IMR-90 (cell line): ENCODE results near the gene LDHAL6B. TPM values are rescaled to one million over a fixed set of nuclear protein-coding genes. Genes with fewer than 3 reads are reported as not detected.
A peak's percentile ranks its signal among the peaks of the same experiment; 100 is the strongest.

ENCODE experiments used
- ATAC-seq: fragments of 200-7000 bp; cut with Tn5 transposase; 2 replicates; pipeline ENCODE4 v1.9.1; 2020; ENCODE audit warnings: low read depth, mild to moderate bottlenecking, moderate library complexity
- BruUV-seq: library from RNA; stranded (reverse); fragments of 400-500 nt; replicated peaks from 2 replicates; lab custom pipeline; 2021; lab: Mats Ljungman, UMichigan
- CTCF ChIA-PET: fragments of 300-600 bp; formaldehyde crosslinking; extraction: SDS; loops from one replicate; lab custom pipeline; 2021; ENCODE audit warnings: antibody characterized with exemption; lab: Yijun Ruan, JAX
- POLR2A ChIA-PET: fragments of 300-600 bp; sonication (Branson Sonifier 250); formaldehyde crosslinking; loops from one replicate; lab custom pipeline; 2022; ENCODE audit warnings: antibody characterized with exemption; ENCODE audit not compliant: unreplicated experiment; lab: Charles Lee
- DNase-seq: peaks from one replicate; pipeline ENCODE4 v3.0.0; 2013
- H2AFZ ChIP-seq: replicated peaks from 2 replicates; pipeline ENCODE3; 2013; ENCODE audit warnings: low read length, mild to moderate bottlenecking; ENCODE audit not compliant: poor library complexity
- H2AK5ac ChIP-seq: 2 replicates; pipeline ENCODE4 v1.6.1; 2013; ENCODE audit warnings: low read depth, low read length, inconsistent platforms
- H2AK9ac ChIP-seq: replicated peaks from 2 replicates; pipeline ENCODE3; 2013; ENCODE audit warnings: mild to moderate bottlenecking, low read depth, low read length, moderate library complexity; ENCODE audit not compliant: poor library complexity
- H2BK120ac ChIP-seq: 2 replicates; pipeline ENCODE4 v1.6.1; 2013; ENCODE audit warnings: low read depth, low read length, inconsistent platforms
- H2BK15ac ChIP-seq: 3 replicates; pipeline ENCODE4 v1.6.1; 2013; ENCODE audit warnings: low read depth, low read length, inconsistent platforms
- H2BK20ac ChIP-seq: 2 replicates; pipeline ENCODE4 v1.6.1; 2013; ENCODE audit warnings: low read depth, mild to moderate bottlenecking, inconsistent platforms, low read length, moderate library complexity
- H2BK5ac ChIP-seq: 2 replicates; pipeline ENCODE4 v1.6.1; 2013; ENCODE audit warnings: mild to moderate bottlenecking, low read depth, low read length, inconsistent platforms; ENCODE audit not compliant: poor library complexity, severe bottlenecking
- H3K14ac ChIP-seq: replicated peaks from 2 replicates; pipeline ENCODE4 v1.6.1; 2013; ENCODE audit warnings: low read depth, low read length, inconsistent platforms
- H3K18ac ChIP-seq: 2 replicates; pipeline ENCODE4 v1.6.1; 2013; ENCODE audit warnings: low read depth, low read length, control low read depth
- H3K23ac ChIP-seq: 2 replicates; pipeline ENCODE4 v1.6.1; 2013; ENCODE audit warnings: low read depth, low read length, inconsistent platforms
- H3K27ac ChIP-seq: 2 replicates; pipeline ENCODE4 v1.5.1; 2013; ENCODE audit warnings: mild to moderate bottlenecking, control low read depth, low read length; ENCODE audit not compliant: insufficient read depth
- H3K27me3 ChIP-seq: 2 replicates; pipeline ENCODE4 v1.6.1; 2013; ENCODE audit warnings: low read length; ENCODE audit not compliant: control insufficient read depth, insufficient read depth
- H3K36me3 ChIP-seq: 2 replicates; pipeline ENCODE4 v1.6.1; 2013; ENCODE audit warnings: low read length, mixed read lengths; ENCODE audit not compliant: control insufficient read depth, insufficient read depth
- H3K4ac ChIP-seq: 2 replicates; pipeline ENCODE4 v1.6.1; 2013; ENCODE audit warnings: low read depth, low read length, inconsistent platforms
- H3K4me1 ChIP-seq: 2 replicates; pipeline ENCODE4 v1.6.1; 2013; ENCODE audit warnings: low read length, mixed read lengths; ENCODE audit not compliant: control insufficient read depth, insufficient read depth
- H3K4me2 ChIP-seq: 2 replicates; pipeline ENCODE4 v1.6.1; 2013; ENCODE audit warnings: low read depth, mild to moderate bottlenecking, control low read depth, low read length, moderate library complexity
- H3K4me3 ChIP-seq: 2 replicates; pipeline ENCODE4 v1.5.1; 2013; ENCODE audit warnings: low read depth, mild to moderate bottlenecking, control low read depth, low read length, moderate library complexity; ENCODE audit not compliant: insufficient read depth
- H3K56ac ChIP-seq: 2 replicates; pipeline ENCODE4 v1.6.1; 2013; ENCODE audit warnings: low read length, inconsistent platforms; ENCODE audit not compliant: insufficient read depth; ENCODE audit errors: extremely low read depth
- H3K79me1 ChIP-seq, 2 experiments: 2 replicates each; pipeline ENCODE4 v1.6.1; 2013; ENCODE audit warnings: low read length in 2 of 2, inconsistent platforms in 1 of 2, low read depth in 1 of 2
- H3K9ac ChIP-seq: 2 replicates; pipeline ENCODE4 v1.6.1; 2013; ENCODE audit warnings: low read depth, low read length, control low read depth
- H3K9me1 ChIP-seq: 2 replicates; pipeline ENCODE4 v1.6.1; 2013; ENCODE audit warnings: low read length, inconsistent platforms; ENCODE audit not compliant: insufficient read depth
- H3K9me3 ChIP-seq: 2 replicates; pipeline ENCODE4 v1.6.1; 2013; ENCODE audit warnings: low read length; ENCODE audit not compliant: control insufficient read depth, insufficient read depth
- H4K20me1 ChIP-seq: 2 replicates; pipeline ENCODE4 v1.6.1; 2013; ENCODE audit warnings: low read length, inconsistent platforms; ENCODE audit not compliant: insufficient read depth
- H4K5ac ChIP-seq: 2 replicates; pipeline ENCODE4 v1.6.1; 2013; ENCODE audit warnings: mild to moderate bottlenecking, low read depth, low read length, control low read depth
- H4K8ac ChIP-seq, 2 experiments: 2 replicates each; pipeline ENCODE4 v1.6.1; 2013; ENCODE audit warnings: low read depth in 2 of 2, low read length in 2 of 2, control low read depth in 1 of 2, inconsistent platforms in 1 of 2
- H4K91ac ChIP-seq: 2 replicates; pipeline ENCODE4 v1.6.1; 2013; ENCODE audit warnings: low read depth, low read length, inconsistent platforms; ENCODE audit not compliant: insufficient read depth
- POLR2A ChIP-seq: IDR thresholded peaks from 2 replicates; pipeline ENCODE4 v1.6.1; 2012; ENCODE audit warnings: mild to moderate bottlenecking, low read depth, low read length
- RAD21 ChIP-seq: IDR thresholded peaks from 2 replicates; pipeline ENCODE4 v1.6.1; 2012; ENCODE audit warnings: low read length, improper control_type of control experiment
- WGBS, 2 experiments: methylation state at CpG; one replicate each; pipeline versions ENCODE4 v1.1.5 to v1.1.7; 2013; ENCODE audit warnings: missing lambda C conversion rate in 2 of 2; ENCODE audit not compliant: insufficient read length in 1 of 2; ENCODE audit errors: extremely low coverage in 2 of 2; 5-methylcytosine and 5-hydroxymethylcytosine counted together
- dilution Hi-C: fragments of 300-500 bp; cut with HindIII; formaldehyde crosslinking; loops from one replicate; pipeline ENCODE4 v1.14.3; 2018; ENCODE audit warnings: low sequenced_read_pairs; ENCODE audit not compliant: unreplicated experiment
- in situ Hi-C: fragments of 300-500 bp; cut with MboI; formaldehyde crosslinking; loops from 3 replicates; pipeline ENCODE4 v1.14.3; 2019; ENCODE audit warnings: low sequenced_read_pairs, inconsistent platforms, mixed read lengths
- intact Hi-C: fragments of 100-400 bp; cut with micrococcal nuclease; formaldehyde crosslinking; loops from 2 replicates; pipeline ENCODE4 v1.10.0; 2022
- polyA plus RNA-seq, 3 experiments: library from polyadenylated mRNA; depleted of rRNA; stranded (reverse); fragments of >200 nt; gene quantifications; 2 replicates each; pipeline ENCODE4 v1.2.3, GENCODE V29; 2012; ENCODE audit warnings: low replicate concordance in 1 of 3
- total RNA-seq: library from RNA; depleted of rRNA; stranded (reverse); fragments of >200 nt; gene quantifications from 2 replicates; pipeline ENCODE4 v1.2.3, GENCODE V29; 2012
- TF ChIP-seq, protein P1 (sequence below): conservative IDR thresholded peaks from 2 replicates; pipeline ENCODE4 v1.5.1; 2012; ENCODE audit warnings: mild to moderate bottlenecking, low read depth, low read length, improper control_type of control experiment

The LDHAL6B gene
- total and polyA plus RNA-seq, 2 of the 4 experiments (the other 2 are of a cell fraction), result not detected

- in situ Hi-C loops, result no loop called here
- Histone ChIP-seq H3K27ac (no peak overlapping the region), H3K36me3 (peaks cover 13% of the 10 kb centered on the region), H3K23ac (no peak overlapping the region), H2AK5ac (peak overlapping the region; percentile 54; the same call in 1 of the 2 replicates), H3K56ac (no peak overlapping the region), H3K9me3 (no peaks in the 10 kb centered on the region), H3K79me1 (peaks cover 0 to 29% of the 10 kb centered on the region in 2 experiments; a peak in 2 of 4 replicates), H4K91ac (no peak overlapping the region), H3K4ac (no peak overlapping the region), H4K5ac (no peak overlapping the region), H3K9ac (no peak overlapping the region), H2AFZ (no peak overlapping the region), H3K14ac (no peak overlapping the region), H4K20me1 (peaks cover 5% of the 10 kb centered on the region), H2BK15ac (no peak overlapping the region), H3K27me3 (no peaks in the 10 kb centered on the region), H2BK120ac (no peak overlapping the region), H3K18ac (no peak overlapping the region), H4K8ac (no peak overlapping the region), H2AK9ac (no peak overlapping the region), H3K4me1 (peaks cover 13% of the 10 kb centered on the region), H3K4me3 (no peak overlapping the region), H2BK20ac (no peak overlapping the region), H3K9me1 (peaks cover 22% of the 10 kb centered on the region), H3K4me2 (no peak overlapping the region), H2BK5ac (no peak overlapping the region)
- WGBS, 2 experiments, result no CpG with 5 or more reads among the region's 2 CpGs
- BruUV-seq, result no TSS peak
- ATAC-seq, result peak; percentile 30; the same call in 1 of the 2 replicates
- dilution Hi-C loops, result no loop called here
- CTCF ChIA-PET, result no interaction called here
- intact Hi-C loops, result no loop called here
- TF ChIP-seq RAD21 (no peak), POLR2A (no peak)
- TF ChIP-seq, protein P1, sequence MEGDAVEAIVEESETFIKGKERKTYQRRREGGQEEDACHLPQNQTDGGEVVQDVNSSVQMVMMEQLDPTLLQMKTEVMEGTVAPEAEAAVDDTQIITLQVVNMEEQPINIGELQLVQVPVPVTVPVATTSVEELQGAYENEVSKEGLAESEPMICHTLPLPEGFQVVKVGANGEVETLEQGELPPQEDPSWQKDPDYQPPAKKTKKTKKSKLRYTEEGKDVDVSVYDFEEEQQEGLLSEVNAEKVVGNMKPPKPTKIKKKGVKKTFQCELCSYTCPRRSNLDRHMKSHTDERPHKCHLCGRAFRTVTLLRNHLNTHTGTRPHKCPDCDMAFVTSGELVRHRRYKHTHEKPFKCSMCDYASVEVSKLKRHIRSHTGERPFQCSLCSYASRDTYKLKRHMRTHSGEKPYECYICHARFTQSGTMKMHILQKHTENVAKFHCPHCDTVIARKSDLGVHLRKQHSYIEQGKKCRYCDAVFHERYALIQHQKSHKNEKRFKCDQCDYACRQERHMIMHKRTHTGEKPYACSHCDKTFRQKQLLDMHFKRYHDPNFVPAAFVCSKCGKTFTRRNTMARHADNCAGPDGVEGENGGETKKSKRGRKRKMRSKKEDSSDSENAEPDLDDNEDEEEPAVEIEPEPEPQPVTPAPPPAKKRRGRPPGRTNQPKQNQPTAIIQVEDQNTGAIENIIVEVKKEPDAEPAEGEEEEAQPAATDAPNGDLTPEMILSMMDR, result no peak
- POLR2A ChIA-PET, result no interaction called here
- no peak for DNase-seq
These were observed 10.2 kb upstream of the LDHAL6B start for GRCh38 chr15:59196416-59196815.
